ENCODE data around the gene CLUH.
A peak's percentile ranks its signal among the peaks of the same experiment; 100 is the strongest.
"Not testable (repeated sequence)": the region's sequence is repeated elsewhere in the genome, so short reads cannot be mapped to it uniquely, and the experiment has no call there.

The CLUH gene

GRCh38 chr17:2704031-2704889 is 7.3 kb downstream of the CLUH start:
- intact Hi-C loops (cut with DNase I): loop anchor here (10.0 kb wide), 1 partner anchor 289 kb away; no protein-coding TSS in a partner anchor
- DNase-seq: peak in 1 of 42 donors; percentile 5

GRCh38 chr17:2703606-2704005 is 8.0 kb downstream of the CLUH start:
- DNase-seq: no peak
- intact Hi-C loops (cut with DNase I): loop anchor here (10.0 kb wide), 1 partner anchor 289 kb away; no protein-coding TSS in a partner anchor

- intact Hi-C loops (cut with DNase I): loop anchor here (10.0 kb wide), 1 partner anchor 288 kb away; no protein-coding TSS in a partner anchor
These were observed 8.4 kb downstream of the CLUH start for GRCh38 chr17:2703181-2703580.

GRCh38 chr17:2701996-2702741 is 9.4 kb downstream of the CLUH start:
- intact Hi-C loops (cut with DNase I): loop anchor here (10.0 kb wide), 1 partner anchor 287 kb away; no protein-coding TSS in a partner anchor

More at GRCh38 chr17:2703181-2703580, 8.4 kb downstream of the CLUH start:
- DNase-seq: peak in 2 of 42 donors; percentile 1 to 5

GRCh38 chr17:2701161-2701995 is 10.2 kb downstream of the CLUH start:
- DNase-seq: peak in 4 of 42 donors; percentile 0 to 27 (median 4)
- intact Hi-C loops (cut with DNase I): loop anchor here (10.0 kb wide), 1 partner anchor 287 kb away; no protein-coding TSS in a partner anchor

More at GRCh38 chr17:2701996-2702741, 9.4 kb downstream of the CLUH start:
- peak in 4 of 42 donors; percentile 2 to 17 (median 11) for DNase-seq

GRCh38 chr17:2700491-2701141 is 10.9 kb downstream of the CLUH start:
- intact Hi-C loops (cut with DNase I): loop anchor here (10.0 kb wide), 1 partner anchor 286 kb away; no protein-coding TSS in a partner anchor
- peak in 3 of 42 donors; percentile 3 to 16 (median 4) for DNase-seq

- intact Hi-C loops (cut with DNase I): loop anchor here (10.0 kb wide), 1 partner anchor 285 kb away; no protein-coding TSS in a partner anchor
- peak in 4 of 42 donors; percentile 1 to 20 (median 3) for DNase-seq
These were observed 11.5 kb downstream of the CLUH start for GRCh38 chr17:2700030-2700490.

- intact Hi-C loops (cut with DNase I): not testable (repeated sequence)
- DNase-seq: peak in 5 of 42 donors; percentile 1 to 25 (median 15)
These were observed 12.3 kb downstream of the CLUH start for GRCh38 chr17:2699216-2699805.

- peak in 12 of 42 donors; percentile 4 to 33 (median 11) for DNase-seq
- intact Hi-C loops (cut with DNase I): no loop called here
These were observed 13.9 kb downstream of the CLUH start for GRCh38 chr17:2697611-2698162.

- intact Hi-C loops (cut with DNase I): no loop called here
- DNase-seq: peak in 12 of 42 donors; percentile 4 to 35 (median 12)
These were observed 15.4 kb downstream of the CLUH start for GRCh38 chr17:2695961-2696760.

GRCh38 chr17:2695243-2695960 is 16.2 kb downstream of the CLUH start:
- peak in 14 of 42 donors; percentile 3 to 23 (median 10) for DNase-seq
- intact Hi-C loops (cut with DNase I): no loop called here

GRCh38 chr17:2694381-2695242 is 17.0 kb downstream of the CLUH start:
- DNase-seq: peak in 14 of 42 donors; percentile 1 to 30 (median 8)
- intact Hi-C loops (cut with DNase I): no loop called here

GRCh38 chr17:2693561-2694380 is 17.8 kb downstream of the CLUH start:
- DNase-seq: peak in 16 of 42 donors; percentile 2 to 30 (median 10)
- intact Hi-C loops (cut with DNase I): no loop called here

- DNase-seq: peak in 4 of 42 donors; percentile 5 to 14 (median 8)
These were observed 18.8 kb downstream of the CLUH start for GRCh38 chr17:2692781-2693135.

More at GRCh38 chr17:2692781-2693135, 18.8 kb downstream of the CLUH start:
- intact Hi-C loops (cut with DNase I): no loop called here

Measured in head of caudate nucleus (tissue), 42 donors.